Measurements from ENCODE around the gene MTREX.

- no peak for TF ChIP-seq POLR2AphosphoS5 (IDR thresholded peaks at IDR 0.05; ENCODE audit: low read depth, low read length)
- TF ChIP-seq REST (IDR thresholded peaks at IDR 0.05; ENCODE audit: insufficient read depth in 1 of 2, low read depth in 2 of 2, low read length in 2 of 2): no peak
- TF ChIP-seq TAF1 (IDR thresholded peaks at IDR 0.05; ENCODE audit: borderline replicate concordance, insufficient read depth, low read length): no peak
- no peak for TF ChIP-seq SIN3A (IDR thresholded peaks at IDR 0.05; ENCODE audit: borderline replicate concordance, insufficient read depth, low read length)
- no peak for TF ChIP-seq FOXP2 (optimal IDR thresholded peaks at IDR 0.05; ENCODE audit: borderline replicate concordance, extremely low read depth, extremely low read length, insufficient read depth)
Measured at GRCh38 chr5:55407984-55408383, 100.2 kb downstream of the MTREX start.
